Erythroblast (primary cell): ENCODE results near the gene MCM3AP.

Source experiments
- DNase-seq, 2 experiments: peaks; one replicate each; lab custom pipeline; 2025; lab: John Stamatoyannopoulos, UW
- GATA1 ChIP-seq: IDR thresholded peaks from 2 replicates; pipeline ENCODE4 v1.6.1; 2011; ENCODE audit warnings: low read depth, mild to moderate bottlenecking, control low read depth, low read length, moderate library complexity
- POLR2A ChIP-seq: IDR thresholded peaks from 2 replicates; pipeline ENCODE4 v1.6.1; 2011; ENCODE audit warnings: mild to moderate bottlenecking, low read length

Gene MCM3AP

DNA sequence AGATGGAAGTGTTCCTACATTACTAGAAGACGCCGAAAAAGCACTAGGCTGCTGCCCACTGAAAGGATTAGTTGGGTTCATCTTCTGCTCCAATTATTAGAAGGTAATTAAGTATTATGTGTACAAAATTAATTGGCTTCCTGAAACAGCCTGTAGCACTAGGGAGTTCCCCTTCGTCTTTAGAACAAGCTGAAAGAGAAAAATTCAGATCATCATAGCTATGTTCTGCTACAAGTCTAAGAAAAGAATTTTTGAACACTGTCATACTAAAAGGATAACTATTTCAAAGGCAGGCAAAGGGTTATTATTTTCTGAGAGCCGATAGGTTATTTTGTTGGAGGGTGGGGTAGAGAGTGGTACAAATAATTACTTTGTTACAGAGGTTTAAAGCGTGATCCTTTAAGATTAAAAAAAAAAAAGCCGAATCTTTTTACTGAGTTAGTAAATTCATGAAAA, at the start of gene MCM3AP:
TSS of gene MCM3AP (minus strand) at position 406 of the 456 bp plus-strand sequence. CDS start at position 81, 325 bp downstream.
- no peak for DNase-seq
- TF ChIP-seq POLR2A (no peak), GATA1 (no peak)

DNA sequence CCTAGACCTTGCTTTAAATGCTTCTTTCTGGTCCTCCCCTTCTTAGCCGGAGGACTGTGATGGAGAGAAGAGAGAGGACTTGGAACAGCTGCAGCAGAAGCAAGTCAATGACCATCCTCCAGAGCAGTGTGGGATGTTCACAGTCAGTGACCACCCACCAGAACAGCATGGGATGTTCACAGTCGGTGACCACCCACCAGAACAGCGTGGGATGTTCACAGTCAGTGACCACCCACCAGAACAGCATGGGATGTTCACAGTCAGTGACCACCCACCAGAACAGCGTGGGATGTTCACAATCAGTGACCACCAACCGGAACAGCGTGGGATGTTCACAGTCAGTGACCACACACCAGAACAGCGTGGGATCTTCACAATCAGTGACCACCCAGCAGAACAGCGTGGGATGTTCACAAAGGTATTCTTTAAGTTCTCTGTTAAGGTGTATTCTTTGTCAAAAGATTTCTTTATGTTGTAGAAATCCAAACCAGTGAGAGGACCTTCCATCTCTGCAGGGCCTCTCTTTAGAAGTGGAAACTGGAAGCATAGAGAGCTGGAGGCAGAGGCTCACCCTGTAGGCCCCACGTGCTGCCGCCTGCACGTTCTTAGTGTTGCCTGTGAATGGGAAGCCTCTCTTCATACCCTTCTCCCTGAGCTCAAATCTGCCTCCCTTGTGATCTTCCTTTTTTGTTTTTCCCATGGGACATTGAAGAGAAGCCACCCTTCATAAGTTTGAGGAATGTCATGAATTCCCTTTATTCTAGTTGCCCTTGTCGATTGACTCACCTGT, 49.1 kb upstream of the MCM3AP start:
- no peak for DNase-seq
- no peak for TF ChIP-seq GATA1
- TF ChIP-seq POLR2A: no peak

DNA sequence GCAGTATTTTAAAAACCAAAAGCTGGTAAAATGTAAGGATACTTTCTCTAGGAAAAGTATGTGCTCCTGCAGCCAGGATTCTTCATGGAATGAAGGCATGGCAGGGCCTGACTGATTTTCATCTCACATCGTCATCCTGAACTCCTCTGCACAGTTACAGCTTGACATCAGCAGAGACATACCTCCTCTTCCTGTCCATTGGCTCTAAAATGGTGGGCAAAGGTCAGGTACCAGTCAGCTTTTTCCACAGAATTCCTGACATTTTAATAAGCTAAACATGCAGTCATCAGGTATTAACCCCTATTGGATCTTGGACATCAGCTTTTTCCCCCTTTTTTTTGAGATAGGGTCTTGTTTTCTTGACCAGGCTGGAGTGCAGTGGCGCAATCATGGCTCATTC, 44.4 kb upstream of the MCM3AP start:
- TF ChIP-seq POLR2A: no peak
- TF ChIP-seq GATA1: no peak
- DNase-seq: no peak

DNA sequence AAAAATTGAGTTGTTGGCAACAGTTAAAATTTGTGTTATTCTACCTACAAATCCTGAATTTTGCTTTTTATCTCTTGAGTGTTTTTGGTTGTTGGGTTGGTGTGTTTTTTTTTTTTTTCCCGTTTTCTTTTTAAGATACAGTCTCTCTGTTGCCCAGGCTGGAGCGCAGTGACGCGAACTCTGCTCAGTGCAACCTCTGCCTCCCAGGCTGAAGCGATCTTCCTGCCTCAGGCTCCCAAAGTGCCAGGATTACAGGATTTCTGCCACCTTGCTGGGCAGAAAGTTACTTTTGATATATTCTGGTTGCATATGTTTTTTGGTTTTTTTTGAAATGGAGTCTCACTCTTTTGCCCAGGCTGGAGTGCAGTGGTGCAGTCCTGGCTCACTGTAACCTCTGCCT, 42.7 kb upstream of the MCM3AP start:
- DNase-seq: no peak
- TF ChIP-seq GATA1 (no peak), POLR2A (no peak)

DNA sequence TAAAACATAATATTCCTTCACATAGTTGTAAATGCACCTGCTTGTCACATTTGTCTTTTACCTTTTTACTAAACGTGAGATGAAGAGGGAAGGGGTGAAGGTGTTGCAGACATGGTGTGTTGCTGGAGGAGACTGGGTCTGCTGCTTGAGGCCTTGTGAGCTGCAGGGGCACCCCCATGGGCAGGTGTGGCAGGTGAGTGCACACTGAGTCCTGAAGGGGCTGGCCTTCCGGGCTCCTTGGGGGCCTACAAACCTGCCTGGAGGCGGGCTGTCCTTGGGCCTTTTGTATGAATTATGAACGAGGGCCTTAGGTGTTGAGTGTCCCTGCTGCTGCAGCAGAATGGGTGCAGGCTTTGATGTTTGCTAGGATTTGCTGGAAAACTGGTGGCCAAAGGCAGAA, 42.3 kb upstream of the MCM3AP start:
- TF ChIP-seq POLR2A: no peak
- no peak for TF ChIP-seq GATA1

DNA sequence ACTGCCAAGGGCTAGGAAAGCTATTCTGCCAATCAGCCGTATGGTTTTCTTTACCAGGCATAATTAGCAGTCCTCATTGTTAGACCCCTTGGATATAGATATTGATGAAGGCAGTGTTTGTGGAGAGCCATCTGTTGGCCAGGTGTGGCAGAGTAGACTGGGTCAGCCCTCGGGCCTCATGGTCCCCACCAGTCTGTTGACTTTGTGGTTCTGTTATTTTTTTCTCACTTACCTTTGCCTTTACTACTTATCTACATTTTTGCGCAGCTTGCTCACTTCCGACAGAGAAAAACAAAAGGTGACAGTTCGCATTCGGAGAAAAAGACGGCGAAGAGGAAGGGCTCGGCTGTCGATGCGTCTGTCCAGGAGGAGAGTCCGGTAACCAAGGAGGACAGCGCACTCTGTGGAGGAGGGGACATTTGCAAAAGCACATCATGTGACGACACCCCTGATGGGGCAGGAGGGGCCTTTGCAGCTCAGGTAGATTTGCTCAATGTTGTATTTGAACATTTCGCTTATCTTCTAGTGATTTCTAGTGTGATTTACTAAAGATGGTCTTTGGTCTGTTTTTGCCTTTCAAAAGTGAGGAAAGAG, 40.8 kb upstream of the MCM3AP start:
- DNase-seq: no peak

More for the DNA sequence above, 42.3 kb upstream of the MCM3AP start:
- DNase-seq: no peak

DNA sequence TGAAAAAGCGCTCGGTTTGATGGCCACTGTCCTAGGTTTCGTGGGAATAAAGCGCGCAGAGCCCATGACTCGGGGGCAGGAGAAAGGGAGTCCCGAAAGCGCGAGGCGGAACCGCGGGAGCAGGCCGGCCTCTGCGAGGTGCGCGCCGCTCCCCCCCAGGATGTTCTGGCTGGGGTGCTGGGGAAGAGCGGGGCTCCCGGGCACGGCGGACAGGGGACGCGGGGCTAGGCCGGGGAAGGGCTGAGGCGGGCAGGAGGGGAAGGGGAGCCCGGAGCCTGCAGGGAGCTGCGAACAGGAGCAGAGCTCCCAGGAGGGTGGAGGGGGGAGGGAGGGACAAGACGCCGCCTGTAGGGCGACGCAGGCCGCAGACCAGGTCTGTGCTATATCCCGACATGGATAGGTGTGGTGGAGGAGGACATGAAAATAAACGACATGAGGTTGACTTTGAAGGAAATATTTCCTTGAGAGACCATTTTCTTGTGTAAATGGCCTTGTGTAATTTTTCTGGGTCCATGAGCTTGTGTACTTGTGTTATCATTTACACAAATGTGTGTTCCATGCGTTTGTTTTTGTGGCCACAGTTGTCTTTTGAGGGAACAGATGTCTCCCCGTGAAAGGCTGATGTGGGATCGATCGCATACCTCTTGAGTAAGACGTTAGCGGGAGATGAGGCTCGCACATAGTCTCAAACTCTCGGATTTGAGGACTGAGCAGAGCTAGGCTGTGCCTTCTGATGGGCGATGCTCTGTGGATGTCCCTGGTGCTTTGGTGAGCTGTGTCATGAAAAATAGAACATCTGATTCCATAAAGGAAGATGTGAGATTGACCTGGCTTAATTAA, 39.9 kb upstream of the MCM3AP start:
- DNase-seq: peak; percentile 73 to 77
- TF ChIP-seq GATA1 (no peak), POLR2A (peak; percentile 19)

More for the DNA sequence above, 40.8 kb upstream of the MCM3AP start:
- no peak for TF ChIP-seq GATA1
- no peak for TF ChIP-seq POLR2A

DNA sequence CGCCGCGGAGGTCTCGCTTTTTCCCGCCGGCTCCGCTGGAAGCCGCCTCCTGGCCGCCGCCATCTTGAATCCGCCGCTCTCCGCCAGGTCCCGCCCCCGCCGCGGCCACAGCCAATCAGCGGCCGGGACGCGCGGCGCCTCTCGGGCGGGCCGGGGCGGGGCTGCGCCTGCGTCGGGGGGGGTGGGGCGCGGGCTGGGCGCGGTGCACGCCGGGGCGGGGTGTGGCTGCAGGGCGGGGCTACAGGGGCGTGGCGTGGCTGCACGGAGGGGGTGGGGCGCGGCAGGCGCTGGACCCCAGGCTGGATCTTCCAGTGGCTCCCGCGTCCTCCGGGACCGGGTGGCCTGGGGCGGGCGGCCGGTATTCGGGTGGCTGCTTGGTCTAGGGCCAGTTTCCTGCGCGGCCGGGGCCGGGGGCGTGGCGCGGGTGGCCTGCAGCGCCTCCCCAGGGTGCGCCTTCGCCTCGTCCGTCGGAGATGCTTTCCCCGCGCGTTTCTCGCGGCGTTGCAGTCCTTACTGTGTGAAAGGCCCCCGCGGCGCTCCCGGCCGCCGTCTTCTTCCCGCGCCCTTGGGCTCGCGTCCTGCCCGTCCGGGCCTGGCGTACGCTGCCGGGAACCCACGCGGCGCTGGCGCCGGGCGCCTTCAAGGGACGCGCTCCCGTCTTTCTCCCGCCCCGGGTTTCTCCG, 39.1 kb upstream of the MCM3AP start:
- TF ChIP-seq POLR2A: peak; percentile 55
- no peak for TF ChIP-seq GATA1
- DNase-seq: peak; percentile 91 to 96

DNA sequence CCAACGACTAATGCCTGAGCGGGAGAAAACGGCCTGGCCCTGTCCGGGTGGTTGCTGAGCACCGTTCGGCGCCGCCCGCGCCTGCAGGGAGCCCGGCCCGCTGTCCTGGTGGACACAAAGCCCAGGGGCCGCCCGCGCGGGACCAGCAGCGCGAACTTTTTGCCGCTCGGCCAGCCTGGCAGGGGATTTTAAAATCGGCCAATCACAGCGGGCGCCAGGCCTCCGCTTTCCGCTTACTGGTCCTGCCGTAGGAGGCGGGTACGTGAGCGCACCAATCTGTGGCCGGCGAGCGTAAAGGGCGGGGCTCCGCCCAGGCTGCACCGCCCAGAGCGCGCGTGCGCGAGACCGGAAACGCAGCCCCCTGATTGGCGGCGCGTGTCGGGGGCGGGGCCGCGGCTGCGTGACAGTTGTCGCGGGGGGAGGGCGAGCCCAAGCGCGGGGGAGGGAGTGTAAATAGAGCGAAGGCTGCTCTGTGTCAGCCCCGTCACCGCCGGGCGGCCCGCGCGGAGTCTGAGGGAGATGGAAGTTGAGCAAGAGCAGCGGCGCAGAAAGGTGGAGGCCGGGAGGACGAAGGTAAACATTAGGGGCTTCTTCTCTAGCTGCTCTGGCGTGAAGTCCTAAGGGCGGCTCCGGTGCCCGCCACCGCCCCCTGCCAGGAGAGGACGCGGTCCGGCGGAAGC, 38.4 kb upstream of the MCM3AP start, which contains the start of the genes C21orf58 and PCNT:
TSS of gene C21orf58 (minus strand) at position 161 of the 680 bp plus-strand sequence. CDS start 1,132 bp downstream, outside the sequence.
TSS of gene PCNT (plus strand) at position 447 of the 680 bp plus-strand sequence. CDS start at position 520, 73 bp downstream.
- peak; percentile 98 for TF ChIP-seq POLR2A
- no peak for TF ChIP-seq GATA1
- DNase-seq: peak; percentile 99 to 100

DNA sequence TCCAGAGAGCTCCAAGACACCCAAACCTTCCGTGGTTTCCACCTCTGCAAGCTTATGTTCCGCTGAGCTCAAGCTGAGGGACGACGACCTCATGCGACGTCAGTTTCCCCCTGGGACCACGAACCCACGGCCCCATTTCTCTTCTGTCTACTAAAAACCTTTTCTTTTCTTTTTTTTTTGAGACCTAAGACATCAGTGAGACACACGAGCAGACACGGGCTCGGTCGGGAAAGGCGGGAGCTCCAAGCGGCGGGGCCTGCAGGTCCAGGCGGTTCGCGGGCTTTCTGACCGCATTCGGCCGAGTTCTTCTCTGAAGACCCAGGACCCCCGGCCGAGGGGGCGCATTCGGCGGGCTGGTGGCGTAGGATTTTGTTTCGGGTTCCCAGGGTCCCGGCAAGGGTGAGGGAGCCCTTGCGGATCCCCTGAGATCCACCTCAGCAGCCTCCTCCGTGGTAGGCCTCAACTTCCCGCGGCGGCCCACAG, 37.9 kb upstream of the MCM3AP start:
- no peak for TF ChIP-seq GATA1
- no peak for TF ChIP-seq POLR2A
- DNase-seq: peak in 1 of 2 experiments; percentile 79

DNA sequence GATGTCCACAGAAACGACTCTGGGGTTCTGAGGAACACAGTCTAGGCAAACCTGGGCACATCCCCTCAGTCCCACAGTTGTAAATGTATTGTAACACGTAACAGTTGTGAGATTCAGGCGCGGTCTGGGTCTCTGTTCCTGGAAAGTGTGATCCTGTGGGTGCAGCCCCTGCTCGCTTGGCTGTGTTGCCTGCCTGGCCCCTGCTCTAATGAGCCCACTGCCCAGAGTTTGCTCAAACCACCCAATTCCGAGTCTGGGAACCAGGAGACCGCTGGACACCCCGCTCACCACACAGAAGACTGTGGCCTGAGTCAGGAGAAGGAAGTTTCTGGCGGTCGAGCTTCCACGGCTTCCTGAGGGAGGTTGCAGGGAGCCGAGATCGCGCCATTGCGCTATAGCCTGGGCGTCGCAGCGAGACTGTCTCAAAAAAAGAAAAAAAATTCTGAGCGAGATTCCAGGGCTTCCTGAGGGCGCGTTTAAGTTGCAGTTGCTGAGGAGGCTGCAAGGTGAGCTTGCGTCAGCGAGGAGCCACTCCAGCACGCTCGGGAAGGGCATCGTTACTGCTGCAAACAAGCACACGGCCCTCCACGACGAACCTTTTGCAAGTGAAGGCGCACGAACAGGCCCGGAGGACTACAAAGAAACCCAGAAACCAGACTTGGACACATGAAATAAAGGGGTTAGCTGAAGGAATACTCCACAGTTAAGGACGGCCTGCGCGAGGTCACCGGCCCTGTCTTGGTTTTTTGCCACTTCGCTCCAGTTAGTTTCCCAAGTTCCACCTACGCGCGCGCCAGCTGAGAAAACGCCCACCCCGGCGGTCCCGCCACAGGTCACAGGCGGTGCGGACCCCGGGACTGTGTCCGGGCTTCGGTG, 37.2 kb upstream of the MCM3AP start:
- peak; percentile 71 to 83 for DNase-seq
- no peak for TF ChIP-seq GATA1
- TF ChIP-seq POLR2A: no peak
